ENCODE results near the gene COG6. TPM values are rescaled to one million over a fixed set of nuclear protein-coding genes. Genes with fewer than 3 reads are reported as not detected.

COG6 gene
- total RNA-seq, 2 experiments from 2014 or later, result 21.2 to 28.3 TPM

DNA sequence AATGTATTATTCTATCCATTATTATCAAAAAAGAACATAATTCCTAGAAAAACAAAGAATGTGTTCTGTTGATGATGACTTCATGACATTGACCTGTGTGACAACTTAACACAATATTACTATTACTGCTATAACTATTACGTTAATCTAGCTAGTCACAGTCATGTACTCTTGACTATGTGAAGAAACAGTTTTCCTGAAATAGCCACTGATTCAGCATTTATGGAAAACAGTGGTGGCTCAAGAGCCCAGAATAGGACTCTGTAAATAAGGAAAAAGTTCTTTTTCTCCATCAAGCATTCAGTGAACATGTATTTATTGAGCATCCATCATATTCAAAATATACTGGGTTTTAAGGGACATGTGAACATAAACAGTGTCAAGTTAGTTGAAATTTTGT lies 93.5 kb downstream of the COG6 start:
- no peak overlapping the region for H3K27ac Mint-ChIP-seq
- intact Hi-C loops (cut with micrococcal nuclease), result no loop called here
- H3K4me1 Mint-ChIP-seq (ENCODE audit: low read depth), result no peaks in the 10 kb centered on the region
- H3K36me3 Mint-ChIP-seq (ENCODE audit: low read depth), result peaks cover 10% of the 10 kb centered on the region
- no peak overlapping the region for H3K4me3 Mint-ChIP-seq
- DNase-seq, result no peak
- H3K27me3 Mint-ChIP-seq (ENCODE audit: low read depth), result no peaks in the 10 kb centered on the region
- CTCF ChIA-PET, result no interaction called here
- H3K9me3 Mint-ChIP-seq, result peaks cover 3% of the 10 kb centered on the region

DNA sequence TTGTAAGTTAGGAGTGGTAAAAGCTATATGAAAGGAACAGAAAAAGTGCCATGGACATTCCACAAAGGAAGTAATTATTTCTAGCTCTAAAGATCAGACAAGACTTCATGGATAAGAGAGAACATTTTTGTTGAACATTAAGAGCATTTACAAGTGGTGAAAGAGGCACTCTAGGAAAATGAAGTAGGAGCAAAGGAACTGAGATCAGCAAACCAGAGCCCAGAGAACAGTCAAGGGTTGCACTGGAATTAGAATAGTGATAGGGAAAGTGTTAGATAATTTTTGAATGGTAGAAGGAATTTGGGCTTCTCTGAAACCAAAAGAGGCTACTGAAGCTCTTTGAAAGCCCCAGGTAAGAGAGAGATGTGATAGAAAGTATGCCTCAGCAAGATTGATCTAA lies 94.1 kb downstream of the COG6 start:
- H3K27me3 Mint-ChIP-seq (ENCODE audit: low read depth), result no peaks in the 10 kb centered on the region
- CTCF ChIA-PET, result interaction anchor here (0.5 kb wide), 1 partner anchor 920 kb away, joined by 4 read pairs; no protein-coding TSS in a partner anchor
- no peaks in the 10 kb centered on the region for H3K4me1 Mint-ChIP-seq (ENCODE audit: low read depth)
- H3K4me3 Mint-ChIP-seq, result no peak overlapping the region
- no peaks in the 10 kb centered on the region for H3K9me3 Mint-ChIP-seq
- peaks cover 10% of the 10 kb centered on the region for H3K36me3 Mint-ChIP-seq (ENCODE audit: low read depth)
- no peak for DNase-seq
- H3K27ac Mint-ChIP-seq, result no peak overlapping the region
- intact Hi-C loops (cut with micrococcal nuclease), result no loop called here

DNA sequence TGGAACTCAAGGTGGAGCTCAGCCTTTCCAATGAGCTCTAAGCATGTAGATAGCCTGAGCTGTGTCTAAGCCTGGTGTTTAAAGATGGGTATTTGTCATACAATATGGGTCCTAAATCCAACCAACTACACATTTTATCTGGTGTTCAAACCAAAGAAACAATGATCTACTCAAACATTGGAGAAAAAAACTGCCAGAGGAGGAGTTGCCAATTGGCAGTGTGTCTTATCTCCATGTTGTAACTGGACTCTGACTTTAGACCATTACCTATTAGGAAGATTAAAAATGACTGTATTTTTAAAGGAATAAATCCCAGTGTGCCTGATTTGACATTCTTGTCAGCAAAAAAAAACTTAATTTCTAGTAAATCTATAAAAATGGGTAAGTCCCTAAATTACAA lies 96.3 kb downstream of the COG6 start:
- no peak overlapping the region for H3K27ac Mint-ChIP-seq
- peaks cover 3% of the 10 kb centered on the region for H3K9me3 Mint-ChIP-seq
- no peak for DNase-seq
- intact Hi-C loops (cut with micrococcal nuclease), result no loop called here
- no peak overlapping the region for H3K4me3 Mint-ChIP-seq
- H3K4me1 Mint-ChIP-seq (ENCODE audit: low read depth), result no peaks in the 10 kb centered on the region
- CTCF ChIA-PET, result interaction anchor here (0.5 to 1.8 kb wide), 2 partner anchors 10 to 401 kb away, joined by 3 read pairs; no protein-coding TSS in a partner anchor
- H3K27me3 Mint-ChIP-seq (ENCODE audit: low read depth), result no peaks in the 10 kb centered on the region
- peaks cover 18% of the 10 kb centered on the region for H3K36me3 Mint-ChIP-seq (ENCODE audit: low read depth)

DNA sequence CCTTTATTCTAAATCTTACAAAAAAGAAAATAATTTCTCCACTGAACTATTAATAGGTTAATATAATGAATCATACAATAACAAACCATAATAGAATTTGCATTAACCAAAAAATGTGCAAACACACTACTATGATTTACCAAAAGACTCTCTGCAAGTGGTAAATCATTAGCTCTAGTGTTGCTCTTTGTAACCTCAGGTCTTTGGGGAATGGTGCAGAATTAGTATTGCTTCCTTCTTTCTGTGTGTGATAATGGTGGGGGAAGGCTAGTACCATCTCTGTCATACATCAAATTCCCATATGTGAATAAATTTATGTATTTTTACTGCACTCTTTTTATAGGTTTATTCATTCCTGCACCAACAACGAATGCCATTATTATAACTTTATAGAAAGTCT lies 105.1 kb downstream of the COG6 start:
- no peak overlapping the region for H3K27ac Mint-ChIP-seq
- DNase-seq, result no peak
- CTCF ChIA-PET, result no interaction called here
- H3K36me3 Mint-ChIP-seq (ENCODE audit: low read depth), result peaks cover 5% of the 10 kb centered on the region
- H3K27me3 Mint-ChIP-seq (ENCODE audit: low read depth), result no peaks in the 10 kb centered on the region
- intact Hi-C loops (cut with micrococcal nuclease), result no loop called here
- no peaks in the 10 kb centered on the region for H3K4me1 Mint-ChIP-seq (ENCODE audit: low read depth)
- H3K4me3 Mint-ChIP-seq, result no peak overlapping the region
- H3K9me3 Mint-ChIP-seq, result peaks cover 4% of the 10 kb centered on the region

DNA sequence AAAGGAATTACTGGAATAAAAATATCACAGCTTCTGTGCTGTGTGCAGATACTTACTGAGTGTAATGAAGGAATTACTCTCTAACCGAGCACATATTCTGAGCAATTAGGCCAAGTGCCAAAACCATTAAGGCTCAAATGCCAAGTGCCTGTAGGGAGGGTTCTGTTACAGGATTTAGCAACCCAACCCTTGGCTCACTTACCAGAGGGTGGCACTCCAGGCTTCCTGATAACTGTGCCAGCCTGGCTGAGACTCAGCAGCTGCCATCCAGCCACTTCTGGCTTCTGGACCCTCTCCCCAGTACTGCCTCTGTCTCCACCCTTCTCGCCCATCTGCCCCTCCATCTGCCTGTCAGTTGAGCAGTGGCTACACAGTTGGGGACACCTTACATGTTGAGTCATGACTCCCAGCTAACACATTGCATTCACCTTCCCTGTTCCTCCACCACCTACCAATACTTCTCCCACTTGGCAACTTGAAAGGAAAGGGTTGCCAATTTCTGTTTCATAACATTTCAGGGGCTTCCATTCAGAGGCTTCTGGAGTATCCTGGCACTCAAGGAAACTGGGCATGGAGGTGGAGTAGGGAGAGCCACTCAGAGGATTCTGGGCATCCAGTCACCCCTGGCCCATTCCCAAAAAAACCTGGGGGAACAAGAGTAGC lies 110.5 kb downstream of the COG6 start:
- intact Hi-C loops (cut with micrococcal nuclease), result loop anchor here (1.0 kb wide), 1 partner anchor 1011 kb away; no protein-coding TSS in a partner anchor
- CTCF ChIA-PET, result interaction anchor here (0.7 to 1.8 kb wide), 5 partner anchors 11 to 916 kb away, joined by 3 to 7 read pairs (median 3); no protein-coding TSS in a partner anchor
- Mint-ChIP-seq H3K27ac (no peak overlapping the region), H3K4me3 (no peak overlapping the region), H3K9me3 (no peaks in the 10 kb centered on the region), H3K36me3 (ENCODE audit: low read depth) (no peaks in the 10 kb centered on the region), H3K4me1 (ENCODE audit: low read depth) (no peaks in the 10 kb centered on the region), H3K27me3 (ENCODE audit: low read depth) (no peaks in the 10 kb centered on the region)
- DNase-seq, result peak; percentile 70

DNA sequence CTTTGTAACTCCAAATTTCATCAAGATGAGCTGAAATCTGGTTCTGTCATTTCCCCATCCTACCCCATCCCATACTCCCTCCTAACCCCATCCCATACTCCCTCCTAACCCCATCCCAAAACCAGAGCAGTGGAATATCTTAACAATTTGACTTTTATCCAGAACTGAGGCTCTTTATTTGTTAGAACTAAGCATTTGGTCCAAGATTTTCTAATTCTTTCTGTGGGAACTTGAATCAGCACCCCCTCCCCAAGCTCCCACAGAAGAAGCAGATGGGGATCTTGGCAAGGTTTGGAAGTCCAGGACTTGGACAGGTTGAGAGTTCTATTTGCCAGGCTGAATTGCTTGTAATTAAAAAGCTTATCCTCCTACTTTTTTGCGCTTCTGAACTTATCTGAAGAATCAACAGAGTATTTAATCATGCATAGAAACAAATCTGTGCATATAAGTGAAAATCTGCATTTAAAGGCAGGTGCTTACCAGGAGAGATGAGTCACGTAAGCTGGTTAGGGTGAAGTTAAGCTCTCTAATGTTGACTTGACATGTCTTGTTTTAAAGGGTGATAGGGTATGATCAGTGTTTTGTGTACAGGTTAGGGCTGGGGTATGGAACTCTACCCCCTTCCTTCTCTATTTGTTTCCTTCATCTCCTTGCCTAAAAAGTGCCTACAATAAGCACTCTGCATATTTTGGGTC lies 111.1 kb downstream of the COG6 start:
- Mint-ChIP-seq H3K36me3 (ENCODE audit: low read depth) (no peaks in the 10 kb centered on the region), H3K9me3 (no peaks in the 10 kb centered on the region), H3K27me3 (ENCODE audit: low read depth) (no peaks in the 10 kb centered on the region), H3K4me1 (ENCODE audit: low read depth) (no peaks in the 10 kb centered on the region), H3K4me3 (no peak overlapping the region), H3K27ac (no peak overlapping the region)
- CTCF ChIA-PET, result interaction anchor here (0.6 to 1.8 kb wide), 4 partner anchors 11 to 916 kb away, joined by 3 to 7 read pairs (median 4); no protein-coding TSS in a partner anchor
- intact Hi-C loops (cut with micrococcal nuclease), result loop anchor here (1.0 kb wide), 1 partner anchor 1011 kb away; no protein-coding TSS in a partner anchor
- DNase-seq, result no peak

DNA sequence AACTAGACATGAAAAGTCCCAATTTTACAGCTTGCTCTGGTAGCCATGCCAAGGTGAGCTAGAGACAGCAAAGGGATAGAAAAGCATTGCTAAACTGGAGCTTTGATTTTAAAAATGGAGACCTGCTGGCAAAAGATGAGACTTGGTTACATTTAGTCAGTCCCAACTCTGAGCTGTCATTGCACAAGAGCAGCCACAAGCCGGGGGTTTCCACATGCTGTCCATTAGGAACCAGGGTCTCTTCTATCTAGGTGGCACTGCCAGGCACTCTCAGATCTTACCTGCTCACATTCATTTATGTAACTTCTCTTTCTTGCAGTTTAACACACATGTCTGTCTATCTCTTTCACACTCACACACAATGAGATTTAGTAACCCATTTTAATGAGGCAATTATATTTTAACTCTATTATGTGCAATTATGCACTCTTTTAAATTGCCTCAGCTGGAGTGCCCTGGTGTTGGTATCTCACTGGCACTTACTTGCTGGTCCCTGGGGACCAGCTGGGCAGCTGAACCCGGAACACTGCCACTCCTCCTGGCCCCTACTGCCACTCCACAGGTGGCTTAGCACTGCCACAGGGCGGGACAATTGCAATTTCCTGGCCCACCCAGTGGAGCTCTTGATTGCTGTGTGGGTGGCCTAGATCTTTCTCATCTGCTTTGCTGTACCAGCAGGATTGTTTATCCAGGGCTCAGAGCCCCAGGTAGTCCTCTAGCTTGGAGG lies 112.5 kb downstream of the COG6 start:
- Mint-ChIP-seq H3K9me3 (no peaks in the 10 kb centered on the region), H3K4me3 (no peak overlapping the region), H3K4me1 (ENCODE audit: low read depth) (no peaks in the 10 kb centered on the region), H3K27me3 (ENCODE audit: low read depth) (no peaks in the 10 kb centered on the region), H3K36me3 (ENCODE audit: low read depth) (peaks cover 4% of the 10 kb centered on the region), H3K27ac (no peak overlapping the region)
- intact Hi-C loops (cut with micrococcal nuclease), result no loop called here
- no peak for DNase-seq
- CTCF ChIA-PET, result interaction anchor here (1.0 to 1.3 kb wide), 3 partner anchors 9 to 11 kb away, joined by 3 to 6 read pairs (median 5); no protein-coding TSS in a partner anchor

DNA sequence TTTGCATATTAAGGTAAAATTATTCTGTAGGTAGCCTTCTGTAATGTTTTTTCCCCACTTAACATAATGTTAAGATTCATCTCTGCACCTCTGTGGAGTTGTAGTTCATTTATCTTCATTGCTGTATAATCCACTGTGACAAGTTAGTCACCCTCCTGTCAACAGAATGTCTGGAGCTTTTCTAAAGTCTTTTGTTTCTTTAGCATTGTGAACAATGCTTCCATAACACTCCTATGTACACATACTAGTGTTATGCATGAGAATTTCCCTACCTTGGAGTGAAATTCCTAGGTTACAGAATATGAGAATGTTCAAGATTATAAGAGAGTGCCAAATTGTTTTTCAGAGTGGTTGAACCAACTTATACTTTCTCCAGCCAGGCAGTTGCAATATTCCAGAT lies 113.5 kb downstream of the COG6 start:
- intact Hi-C loops (cut with micrococcal nuclease), result no loop called here
- no peak overlapping the region for H3K4me3 Mint-ChIP-seq
- no peaks in the 10 kb centered on the region for H3K9me3 Mint-ChIP-seq
- DNase-seq, result no peak
- H3K27ac Mint-ChIP-seq, result no peak overlapping the region
- H3K27me3 Mint-ChIP-seq (ENCODE audit: low read depth), result no peaks in the 10 kb centered on the region
- no peaks in the 10 kb centered on the region for H3K4me1 Mint-ChIP-seq (ENCODE audit: low read depth)
- CTCF ChIA-PET, result interaction anchor here (0.8 to 1.2 kb wide), 2 partner anchors 300 to 1008 kb away, joined by 3 to 4 read pairs; no protein-coding TSS in a partner anchor
- H3K36me3 Mint-ChIP-seq (ENCODE audit: low read depth), result peaks cover 4% of the 10 kb centered on the region

DNA sequence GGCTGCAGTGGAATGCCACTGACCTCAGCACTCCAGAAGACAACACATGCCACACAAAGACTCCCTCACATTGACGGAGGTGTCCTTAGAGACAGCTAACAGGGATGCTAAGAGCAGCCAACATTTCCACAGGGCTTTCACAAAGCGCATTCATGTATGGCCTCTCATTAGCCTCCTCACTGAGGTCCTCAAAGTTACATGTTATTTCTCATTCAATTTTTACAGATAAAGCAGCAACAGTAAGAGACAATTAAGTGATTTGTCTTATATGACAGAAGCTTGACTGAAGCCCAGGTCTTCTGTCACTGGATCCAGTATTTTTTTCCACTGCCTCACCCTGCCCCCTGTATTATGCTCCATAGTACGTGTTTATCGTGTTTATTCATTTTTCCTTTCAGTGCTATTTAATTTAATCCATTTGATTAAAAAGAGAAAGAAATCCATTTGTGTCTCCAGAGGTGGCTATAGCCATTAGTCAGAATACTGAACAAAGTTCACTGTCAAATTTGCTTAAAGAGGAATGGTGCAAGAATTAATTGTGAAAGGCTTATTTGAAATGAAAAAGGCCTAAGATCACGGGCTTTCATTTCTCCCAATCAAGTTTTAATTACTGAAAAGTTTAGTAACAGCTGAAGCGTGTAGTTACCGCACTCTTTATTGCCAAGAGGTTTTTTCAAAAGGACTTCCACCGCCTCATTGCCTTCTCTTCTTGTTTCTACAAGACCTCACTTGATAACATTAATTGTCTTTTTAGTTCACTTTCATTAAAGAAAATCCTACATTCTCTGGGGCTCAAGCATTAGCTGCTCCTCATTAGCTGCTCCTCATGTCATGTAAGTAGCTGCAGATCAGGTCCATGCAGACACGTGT lies 115.0 kb downstream of the COG6 start:
- no peak overlapping the region for H3K27ac Mint-ChIP-seq
- peaks cover 4% of the 10 kb centered on the region for H3K36me3 Mint-ChIP-seq (ENCODE audit: low read depth)
- no peaks in the 10 kb centered on the region for H3K27me3 Mint-ChIP-seq (ENCODE audit: low read depth)
- H3K4me3 Mint-ChIP-seq, result no peak overlapping the region
- intact Hi-C loops (cut with micrococcal nuclease), result loop anchor here (10.0 kb wide), 1 partner anchor 894 kb away; the partner anchor contains the start of gene FOXO1
- CTCF ChIA-PET, result interaction anchor here (0.6 to 2.0 kb wide), 3 partner anchors 12 to 1007 kb away, joined by 3 to 5 read pairs (median 4); no protein-coding TSS in a partner anchor
- no peaks in the 10 kb centered on the region for H3K9me3 Mint-ChIP-seq
- no peaks in the 10 kb centered on the region for H3K4me1 Mint-ChIP-seq (ENCODE audit: low read depth)
- DNase-seq, result no peak

DNA sequence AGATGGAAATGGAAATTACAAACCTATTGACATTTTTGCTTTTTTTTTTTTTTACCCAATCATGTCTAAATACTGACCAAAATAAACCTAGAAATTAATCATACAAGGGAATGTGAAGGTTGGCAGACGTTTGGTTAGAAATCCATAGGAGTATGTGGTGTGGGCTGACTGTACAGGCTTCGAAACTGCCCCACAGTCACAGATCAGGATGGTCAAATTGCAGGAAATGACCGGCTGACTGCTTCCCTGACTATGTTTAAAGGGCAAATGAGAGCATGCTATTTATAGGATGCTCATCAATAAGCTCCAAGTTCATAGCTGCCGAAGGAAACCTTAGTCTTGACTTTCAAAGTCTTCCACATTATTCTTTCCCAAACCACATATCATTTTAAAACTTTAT lies 118.4 kb downstream of the COG6 start:
- H3K4me1 Mint-ChIP-seq (ENCODE audit: low read depth), result peaks cover 29% of the 10 kb centered on the region
- intact Hi-C loops (cut with micrococcal nuclease), result loop anchor here (10.0 kb wide), 1 partner anchor 891 kb away; the partner anchor contains the start of gene FOXO1

DNA sequence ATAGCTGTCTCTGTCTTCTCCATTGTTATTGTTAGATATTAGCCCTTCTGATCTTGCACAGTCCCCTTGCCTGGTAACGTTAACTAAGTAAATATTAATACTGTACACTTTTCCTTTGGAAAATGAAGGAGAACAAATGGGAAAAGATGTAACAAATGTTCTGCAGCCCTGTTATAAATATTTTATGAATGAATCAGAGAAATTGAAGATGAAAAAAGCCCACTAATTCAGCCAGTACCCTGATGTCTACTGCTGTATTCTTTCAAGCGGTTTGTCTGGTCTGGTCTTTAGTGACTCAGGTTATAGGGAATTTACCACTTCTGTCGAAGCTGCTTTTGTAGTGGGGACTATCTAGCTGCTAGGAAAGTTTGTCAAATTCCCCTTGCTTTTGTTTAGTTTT lies 121.0 kb downstream of the COG6 start:
- DNase-seq, result peak; percentile 29
- no peak overlapping the region for H3K4me3 Mint-ChIP-seq

More for the DNA sequence above, 118.4 kb downstream of the COG6 start:
- no peak for DNase-seq
- peaks cover 4% of the 10 kb centered on the region for H3K36me3 Mint-ChIP-seq (ENCODE audit: low read depth)
- H3K27ac Mint-ChIP-seq, result no peak overlapping the region
- no peaks in the 10 kb centered on the region for H3K27me3 Mint-ChIP-seq (ENCODE audit: low read depth)
- no peak overlapping the region for H3K4me3 Mint-ChIP-seq
- CTCF ChIA-PET, result interaction anchor here (0.6 kb wide), 1 partner anchor 163 kb away, joined by 4 read pairs; no protein-coding TSS in a partner anchor
- H3K9me3 Mint-ChIP-seq, result no peaks in the 10 kb centered on the region

More for the DNA sequence above, 121.0 kb downstream of the COG6 start:
- Mint-ChIP-seq H3K27ac (peak overlapping the region; percentile 80), H3K4me1 (ENCODE audit: low read depth) (peaks cover 44% of the 10 kb centered on the region), H3K36me3 (ENCODE audit: low read depth) (peaks cover 4% of the 10 kb centered on the region), H3K27me3 (ENCODE audit: low read depth) (no peaks in the 10 kb centered on the region), H3K9me3 (no peaks in the 10 kb centered on the region)
- intact Hi-C loops (cut with micrococcal nuclease), result loop anchor here (2.0 to 10.0 kb wide), 11 partner anchors 88 to 1000 kb away; partner anchors contain the start of gene FOXO1
- CTCF ChIA-PET, result interaction anchor here (0.8 to 2.1 kb wide), 9 partner anchors 9 to 1001 kb away, joined by 3 to 7 read pairs (median 3); no protein-coding TSS in a partner anchor

Data from activated naive CD4-positive, alpha-beta T cell treated with anti-CD3 and anti-CD28 coated beads for 36 hours (primary cell).